LNCaP clone FGC (cell line): ENCODE measurements around the gene STK24.

ENCODE experiments used
- DNase-seq: peaks from one replicate; pipeline ENCODE4 v3.0.0-alpha.2; 2011; ENCODE audit warnings: low read depth
- H3K4me3 ChIP-seq: 2 replicates; pipeline ENCODE4 v1.5.1; 2011; ENCODE audit warnings: mild to moderate bottlenecking, low read depth, low read length, control low read depth
- CTCF ChIP-seq: IDR thresholded peaks from 2 replicates; pipeline ENCODE4 v1.5.1; 2012; ENCODE audit warnings: mild to moderate bottlenecking; ENCODE audit not compliant: control insufficient read depth, insufficient read depth; ENCODE audit errors: extremely low read depth

STK24 gene

GRCh38 chr13:98515818-98516465 is 61.0 kb downstream of the STK24 start:
- TF ChIP-seq CTCF, result no peak
- no peak overlapping the region for H3K4me3 ChIP-seq
- DNase-seq, result no peak

GRCh38 chr13:98514288-98514687 is 62.6 kb downstream of the STK24 start:
- H3K4me3 ChIP-seq, result no peak overlapping the region
- TF ChIP-seq CTCF, result no peak
- no peak for DNase-seq

- DNase-seq, result no peak
- no peak overlapping the region for H3K4me3 ChIP-seq
- TF ChIP-seq CTCF, result no peak
These were observed 63.1 kb downstream of the STK24 start for GRCh38 chr13:98513837-98514236.

GRCh38 chr13:98512774-98513665 is 63.9 kb downstream of the STK24 start:
- no peak for DNase-seq
- no peak overlapping the region for H3K4me3 ChIP-seq
- TF ChIP-seq CTCF, result no peak

- DNase-seq, result no peak
- TF ChIP-seq CTCF, result no peak
- H3K4me3 ChIP-seq, result no peak overlapping the region
These were observed 65.5 kb downstream of the STK24 start for GRCh38 chr13:98511435-98511834.

- no peak overlapping the region for H3K4me3 ChIP-seq
- no peak for DNase-seq
- TF ChIP-seq CTCF, result no peak
These were observed 66.8 kb downstream of the STK24 start for GRCh38 chr13:98510156-98510509.
